ENCODE results near the gene CAMSAP2. TPM values are rescaled to one million over a fixed set of nuclear protein-coding genes. Genes with fewer than 3 reads are reported as not detected.

Gene CAMSAP2
- polyA plus RNA-seq, 1 of the 3 experiments (the other 2 are of a cell fraction), result 5.5 TPM

DNA sequence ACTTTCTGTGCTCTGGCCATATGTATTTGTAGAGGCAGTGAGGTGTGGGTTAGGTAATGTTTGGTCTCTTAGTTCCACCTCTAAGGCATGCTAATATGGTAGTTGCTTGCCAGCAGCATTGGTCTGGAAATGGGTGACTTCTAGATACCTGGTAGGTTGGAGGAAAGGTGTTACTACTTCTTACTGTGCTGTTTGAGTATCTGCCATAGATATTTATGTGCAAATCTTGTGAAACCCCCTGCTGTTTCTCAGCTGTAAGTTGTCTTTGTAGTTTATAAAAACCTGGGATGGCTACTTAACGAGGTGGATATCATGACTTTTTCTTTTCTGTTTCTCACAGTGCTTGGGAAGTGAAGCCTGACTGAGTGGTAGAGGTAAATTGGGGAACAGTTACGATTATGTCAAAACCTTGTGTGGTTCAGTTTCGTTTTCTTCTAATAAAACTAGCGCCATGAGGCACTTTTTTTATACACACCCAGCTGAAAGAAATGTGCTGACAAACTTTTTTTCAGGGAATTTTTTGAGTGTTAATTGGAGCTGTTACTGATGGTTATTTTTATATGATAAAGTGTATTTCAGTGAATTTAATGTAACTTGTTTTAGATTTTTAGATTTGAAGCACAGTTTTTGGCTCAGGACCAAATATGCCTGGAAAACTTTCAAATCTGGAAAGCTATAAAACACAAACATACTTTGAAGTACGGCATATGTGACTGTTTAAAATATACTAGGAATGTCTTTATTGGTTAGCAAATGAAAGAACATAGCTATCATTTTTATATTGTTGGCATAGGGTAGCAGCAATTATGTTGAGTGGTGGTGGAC, 42.1 kb downstream of the CAMSAP2 start:
- H3K27ac ChIP-seq (ENCODE audit: low read depth in 2 of 2, low read length in 1 of 2), result peak overlapping the region; percentile 5 to 6; a peak in 1 of 4 replicates
- peaks cover 44% of the 10 kb centered on the region for H4K20me1 ChIP-seq (ENCODE audit: insufficient read depth)
- H3K27me3 ChIP-seq (ENCODE audit: insufficient read depth), result no peaks in the 10 kb centered on the region
- WGBS (ENCODE audit: low lambda C conversion rate), result 74% methylated on average over 5 of the region's 5 CpGs
- ChIA-PET POLR2A (no interaction called here), CTCF (interaction anchor here (0.7 to 1.1 kb wide), 3 partner anchors 13 to 271 kb away, joined by 3 to 5 read pairs (median 4); no protein-coding TSS in a partner anchor)
- H3F3A ChIP-seq (replicated peaks; ENCODE audit: insufficient read depth), result no peaks in the 10 kb centered on the region
- H3K36me3 ChIP-seq (replicated peaks in 1 of 2; ENCODE audit: control insufficient read depth in 1 of 2, insufficient read depth in 2 of 2, low read length in 1 of 2), result peaks cover 18 to 49% of the 10 kb centered on the region in 2 experiments
- H3K4me3 ChIP-seq (ENCODE audit: low read depth in 2 of 2, low read length in 1 of 2), result no peak overlapping the region
- no peak overlapping the region for H2AFZ ChIP-seq (ENCODE audit: low read depth)
- no peaks in the 10 kb centered on the region for H3K9me3 ChIP-seq
- peaks cover 6 to 13% of the 10 kb centered on the region in 2 experiments; a peak in 3 of 4 replicates for H3K4me1 ChIP-seq (ENCODE audit: control insufficient read depth in 1 of 2, insufficient read depth in 2 of 2, low read depth in 1 of 2, low read length in 1 of 2)
- no peak for DNase-seq
- H3K9me2 ChIP-seq, result no peaks in the 10 kb centered on the region
- H3K4me2 ChIP-seq, result no peak overlapping the region
- peak; percentile 63; the same call in 1 of the 2 replicates for TF ChIP-seq NFIC (IDR thresholded peaks at IDR 0.05; ENCODE audit: borderline replicate concordance)
- peak; percentile 26; the same call in 1 of the 2 replicates for TF ChIP-seq TCF12 (IDR thresholded peaks at IDR 0.05)
- TF ChIP-seq, protein P1, sequence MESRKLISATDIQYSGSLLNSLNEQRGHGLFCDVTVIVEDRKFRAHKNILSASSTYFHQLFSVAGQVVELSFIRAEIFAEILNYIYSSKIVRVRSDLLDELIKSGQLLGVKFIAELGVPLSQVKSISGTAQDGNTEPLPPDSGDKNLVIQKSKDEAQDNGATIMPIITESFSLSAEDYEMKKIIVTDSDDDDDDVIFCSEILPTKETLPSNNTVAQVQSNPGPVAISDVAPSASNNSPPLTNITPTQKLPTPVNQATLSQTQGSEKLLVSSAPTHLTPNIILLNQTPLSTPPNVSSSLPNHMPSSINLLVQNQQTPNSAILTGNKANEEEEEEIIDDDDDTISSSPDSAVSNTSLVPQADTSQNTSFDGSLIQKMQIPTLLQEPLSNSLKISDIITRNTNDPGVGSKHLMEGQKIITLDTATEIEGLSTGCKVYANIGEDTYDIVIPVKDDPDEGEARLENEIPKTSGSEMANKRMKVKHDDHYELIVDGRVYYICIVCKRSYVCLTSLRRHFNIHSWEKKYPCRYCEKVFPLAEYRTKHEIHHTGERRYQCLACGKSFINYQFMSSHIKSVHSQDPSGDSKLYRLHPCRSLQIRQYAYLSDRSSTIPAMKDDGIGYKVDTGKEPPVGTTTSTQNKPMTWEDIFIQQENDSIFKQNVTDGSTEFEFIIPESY (IDR thresholded peaks at IDR 0.05; ENCODE audit: borderline replicate concordance, low read depth), result no peak
- TF ChIP-seq, protein P2, sequence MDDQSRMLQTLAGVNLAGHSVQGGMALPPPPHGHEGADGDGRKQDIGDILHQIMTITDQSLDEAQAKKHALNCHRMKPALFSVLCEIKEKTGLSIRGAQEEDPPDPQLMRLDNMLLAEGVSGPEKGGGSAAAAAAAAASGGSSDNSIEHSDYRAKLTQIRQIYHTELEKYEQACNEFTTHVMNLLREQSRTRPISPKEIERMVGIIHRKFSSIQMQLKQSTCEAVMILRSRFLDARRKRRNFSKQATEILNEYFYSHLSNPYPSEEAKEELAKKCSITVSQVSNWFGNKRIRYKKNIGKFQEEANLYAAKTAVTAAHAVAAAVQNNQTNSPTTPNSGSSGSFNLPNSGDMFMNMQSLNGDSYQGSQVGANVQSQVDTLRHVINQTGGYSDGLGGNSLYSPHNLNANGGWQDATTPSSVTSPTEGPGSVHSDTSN (IDR thresholded peaks at IDR 0.05), result peak; percentile 49; the same call in 1 of the 2 replicates
- H3K79me2 ChIP-seq (ENCODE audit: insufficient read depth), result peaks cover 96% of the 10 kb centered on the region
- no peak overlapping the region for H3K9ac ChIP-seq

DNA sequence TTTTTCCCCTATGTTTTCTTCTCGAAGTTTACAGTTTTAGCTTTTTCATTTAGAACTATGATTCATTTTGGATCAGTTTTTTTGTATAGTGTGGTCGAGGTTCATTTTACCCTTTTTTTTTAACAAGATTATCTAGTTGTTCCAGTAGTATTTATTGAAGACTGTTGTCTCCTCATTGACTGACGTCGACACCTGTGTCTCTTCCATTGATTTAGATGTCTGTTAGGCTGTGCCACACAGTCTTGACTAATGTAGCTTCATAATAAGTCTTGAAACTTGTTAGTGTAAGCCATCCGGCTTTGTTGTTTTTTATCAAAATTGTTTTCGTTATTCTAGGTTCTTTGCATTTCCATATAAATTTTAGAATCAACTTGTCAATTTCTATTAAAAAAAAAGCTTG, 45.2 kb downstream of the CAMSAP2 start:
- H3K9ac ChIP-seq, result no peak overlapping the region
- TF ChIP-seq TEAD4 (IDR thresholded peaks at IDR 0.05; ENCODE audit: borderline replicate concordance, insufficient read depth), result no peak
- TF ChIP-seq POLR2AphosphoS5 (IDR thresholded peaks at IDR 0.05; ENCODE audit: low read depth, low read length), result no peak
- no peak for TF ChIP-seq RFX5 (IDR thresholded peaks at IDR 0.05; ENCODE audit: low read length)
- TF ChIP-seq, protein P3, sequence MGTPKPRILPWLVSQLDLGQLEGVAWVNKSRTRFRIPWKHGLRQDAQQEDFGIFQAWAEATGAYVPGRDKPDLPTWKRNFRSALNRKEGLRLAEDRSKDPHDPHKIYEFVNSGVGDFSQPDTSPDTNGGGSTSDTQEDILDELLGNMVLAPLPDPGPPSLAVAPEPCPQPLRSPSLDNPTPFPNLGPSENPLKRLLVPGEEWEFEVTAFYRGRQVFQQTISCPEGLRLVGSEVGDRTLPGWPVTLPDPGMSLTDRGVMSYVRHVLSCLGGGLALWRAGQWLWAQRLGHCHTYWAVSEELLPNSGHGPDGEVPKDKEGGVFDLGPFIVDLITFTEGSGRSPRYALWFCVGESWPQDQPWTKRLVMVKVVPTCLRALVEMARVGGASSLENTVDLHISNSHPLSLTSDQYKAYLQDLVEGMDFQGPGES (IDR thresholded peaks at IDR 0.05; ENCODE audit: low read depth, low read length), result no peak
- TF ChIP-seq RXRA (IDR thresholded peaks at IDR 0.05; ENCODE audit: borderline replicate concordance, low read depth), result no peak
- TF ChIP-seq, protein P2 (IDR thresholded peaks at IDR 0.05), result no peak
- peaks cover 100% of the 10 kb centered on the region for H3K79me2 ChIP-seq (ENCODE audit: insufficient read depth)
- H3K4me1 ChIP-seq (ENCODE audit: control insufficient read depth in 1 of 2, insufficient read depth in 2 of 2, low read depth in 1 of 2, low read length in 1 of 2), result peaks cover 6 to 9% of the 10 kb centered on the region in 2 experiments; a peak in 3 of 4 replicates
- no peak overlapping the region for H3K27ac ChIP-seq (ENCODE audit: low read depth in 2 of 2, low read length in 1 of 2)
- 97% methylated on average over 6 of the region's 6 CpGs for WGBS (ENCODE audit: low lambda C conversion rate)
- ChIA-PET CTCF (interaction anchor here (0.7 kb wide), 1 partner anchor 20 kb away, joined by 3 read pairs; no protein-coding TSS in a partner anchor), POLR2A (no interaction called here)
- no peaks in the 10 kb centered on the region for H3K9me2 ChIP-seq
- peaks cover 18 to 52% of the 10 kb centered on the region in 2 experiments for H3K36me3 ChIP-seq (replicated peaks in 1 of 2; ENCODE audit: control insufficient read depth in 1 of 2, insufficient read depth in 2 of 2, low read length in 1 of 2)
- peaks cover 39% of the 10 kb centered on the region for H4K20me1 ChIP-seq (ENCODE audit: insufficient read depth)
- DNase-seq, result no peak
- H3K4me2 ChIP-seq, result no peak overlapping the region
- peaks cover 5% of the 10 kb centered on the region for H3F3A ChIP-seq (replicated peaks; ENCODE audit: insufficient read depth)
- no peak overlapping the region for H2AFZ ChIP-seq (ENCODE audit: low read depth)
- H3K4me3 ChIP-seq (ENCODE audit: low read depth in 2 of 2, low read length in 1 of 2), result no peak overlapping the region
- H3K9me3 ChIP-seq, result no peaks in the 10 kb centered on the region
- H3K27me3 ChIP-seq (ENCODE audit: insufficient read depth), result no peaks in the 10 kb centered on the region
